Endothelial cell of umbilical vein (primary cell): ENCODE measurements around the gene ZSCAN25. TPM values are rescaled to one million over a fixed set of nuclear protein-coding genes. Genes with fewer than 3 reads are reported as not detected.

Experiments used
- polyA plus RNA-seq, 4 experiments: library from polyadenylated mRNA; depleted of rRNA in 3 of 4; stranded (reverse) in 3 of 4; unstranded in 1 of 4; fragments of >200 nt; gene quantifications; 2 replicates each; pipeline versions ENCODE4 v1.2.1 to v1.2.3, GENCODE V29; 2011 to 2012; ENCODE audit warnings: missing spikeins in 1 of 4
- total RNA-seq: library from RNA; stranded (reverse); gene quantifications from 2 replicates; pipeline ENCODE4 v1.2.3, GENCODE V29; 2021

The ZSCAN25 gene
- total and polyA plus RNA-seq, 2 donors (not counting 3 experiments of a cell fraction or from before 2014, with no cell fraction given): 8.9 to 13.8 TPM

Other genes starting within 250 kb of the ZSCAN25 start
- gene ARPC1B, start 242.2 kb upstream of the ZSCAN25 start, total RNA-seq: 232 and 294 TPM in 2 replicates
- 732 and 831 TPM in 2 replicates for gene ARPC1B, start 242.2 kb upstream of the ZSCAN25 start, polyA plus RNA-seq
- 148 and 150 TPM in 2 replicates for gene PDAP1, start 208.3 kb upstream of the ZSCAN25 start, total RNA-seq
- 19.3 and 32.6 TPM in 2 replicates for gene PDAP1, start 208.3 kb upstream of the ZSCAN25 start, polyA plus RNA-seq
- gene BUD31, start 208.0 kb upstream of the ZSCAN25 start, total RNA-seq: 113 and 122 TPM in 2 replicates
- 67.1 and 67.8 TPM in 2 replicates for gene BUD31, start 208.0 kb upstream of the ZSCAN25 start, polyA plus RNA-seq
- 6.9 and 9.6 TPM in 2 replicates for gene PTCD1, start 178.1 kb upstream of the ZSCAN25 start, total RNA-seq
- 3.8 and 4.2 TPM in 2 replicates for gene PTCD1, start 178.1 kb upstream of the ZSCAN25 start, polyA plus RNA-seq
- gene CPSF4, start 178.0 kb upstream of the ZSCAN25 start, total RNA-seq: 48.3 and 51.5 TPM in 2 replicates
- 53.0 and 56.1 TPM in 2 replicates for gene CPSF4, start 178.0 kb upstream of the ZSCAN25 start, polyA plus RNA-seq
- gene ATP5MF, start 150.8 kb upstream of the ZSCAN25 start, total RNA-seq: 348 and 369 TPM in 2 replicates
- gene ATP5MF, start 150.8 kb upstream of the ZSCAN25 start, polyA plus RNA-seq: 2,129 and 2,140 TPM in 2 replicates
- 16.6 and 21.6 TPM in 2 replicates for gene ZNF789, start 144.1 kb upstream of the ZSCAN25 start, total RNA-seq
- gene ZNF789, start 144.1 kb upstream of the ZSCAN25 start, polyA plus RNA-seq: 10.9 and 11.6 TPM in 2 replicates
- 19.8 and 22.8 TPM in 2 replicates for gene ZNF394, start 116.7 kb upstream of the ZSCAN25 start, total RNA-seq
- gene ZNF394, start 116.7 kb upstream of the ZSCAN25 start, polyA plus RNA-seq: 8.3 and 8.6 TPM in 2 replicates
- gene ZKSCAN5, start 112.3 kb upstream of the ZSCAN25 start, total RNA-seq: 9.6 and 9.7 TPM in 2 replicates
- gene ZKSCAN5, start 112.3 kb upstream of the ZSCAN25 start, polyA plus RNA-seq: 3.6 and 4.3 TPM in 2 replicates
- gene FAM200A, start 64.8 kb upstream of the ZSCAN25 start, total RNA-seq: 3.0 and 3.6 TPM in 2 replicates
- gene FAM200A, start 64.8 kb upstream of the ZSCAN25 start, polyA plus RNA-seq: 1.7 and 2.1 TPM in 2 replicates
- gene ZNF655, start 58.3 kb upstream of the ZSCAN25 start, total RNA-seq: 15.7 and 16.9 TPM in 2 replicates
- gene ZNF655, start 58.3 kb upstream of the ZSCAN25 start, polyA plus RNA-seq: 17.4 and 20.4 TPM in 2 replicates
- gene TMEM225B, start 18.7 kb upstream of the ZSCAN25 start, total RNA-seq: not detected in 2 replicates
- gene TMEM225B, start 18.7 kb upstream of the ZSCAN25 start, polyA plus RNA-seq: 0.08 and 0.29 TPM in 2 replicates
- not detected in 2 replicates for gene CYP3A5, start 63.0 kb downstream of the ZSCAN25 start, total RNA-seq
- gene CYP3A5, start 63.0 kb downstream of the ZSCAN25 start, polyA plus RNA-seq: not detected in 2 replicates
- gene CYP3A7, start 118.2 kb downstream of the ZSCAN25 start, total RNA-seq: not detected in 2 replicates
- gene CYP3A7, start 118.2 kb downstream of the ZSCAN25 start, polyA plus RNA-seq: not detected in 2 replicates
- not detected in 2 replicates for gene CYP3A4, start 167.2 kb downstream of the ZSCAN25 start, total RNA-seq
- not detected in 2 replicates for gene CYP3A4, start 167.2 kb downstream of the ZSCAN25 start, polyA plus RNA-seq
- gene CYP3A43, start 211.1 kb downstream of the ZSCAN25 start, total RNA-seq: not detected in 2 replicates
- not detected in 2 replicates for gene CYP3A43, start 211.1 kb downstream of the ZSCAN25 start, polyA plus RNA-seq